IMR-90 (cell line): Measurements from ENCODE around the gene LIAS. TPM values are rescaled to one million over a fixed set of nuclear protein-coding genes. Genes with fewer than 3 reads are reported as not detected.

ENCODE experiments used
- ATAC-seq: fragments of 200-7000 bp; cut with Tn5 transposase; 2 replicates; pipeline ENCODE4 v1.9.1; 2020; ENCODE audit warnings: low read depth, mild to moderate bottlenecking, moderate library complexity
- BruUV-seq: library from RNA; stranded (reverse); fragments of 400-500 nt; replicated peaks from 2 replicates; lab custom pipeline; 2021; lab: Mats Ljungman, UMichigan
- CTCF ChIA-PET: fragments of 300-600 bp; formaldehyde crosslinking; extraction: SDS; loops from one replicate; lab custom pipeline; 2021; ENCODE audit warnings: antibody characterized with exemption; lab: Yijun Ruan, JAX
- POLR2A ChIA-PET: fragments of 300-600 bp; sonication (Branson Sonifier 250); formaldehyde crosslinking; loops from one replicate; lab custom pipeline; 2022; ENCODE audit warnings: antibody characterized with exemption; ENCODE audit not compliant: unreplicated experiment; lab: Charles Lee
- DNase-seq: peaks from one replicate; pipeline ENCODE4 v3.0.0; 2013
- H2AFZ ChIP-seq: replicated peaks from 2 replicates; pipeline ENCODE3; 2013; ENCODE audit warnings: low read length, mild to moderate bottlenecking; ENCODE audit not compliant: poor library complexity
- H2AK5ac ChIP-seq: 2 replicates; pipeline ENCODE4 v1.6.1; 2013; ENCODE audit warnings: low read depth, low read length, inconsistent platforms
- H2AK9ac ChIP-seq: replicated peaks from 2 replicates; pipeline ENCODE3; 2013; ENCODE audit warnings: mild to moderate bottlenecking, low read depth, low read length, moderate library complexity; ENCODE audit not compliant: poor library complexity
- H2BK120ac ChIP-seq: 2 replicates; pipeline ENCODE4 v1.6.1; 2013; ENCODE audit warnings: low read depth, low read length, inconsistent platforms
- H2BK15ac ChIP-seq: 3 replicates; pipeline ENCODE4 v1.6.1; 2013; ENCODE audit warnings: low read depth, low read length, inconsistent platforms
- H2BK20ac ChIP-seq: 2 replicates; pipeline ENCODE4 v1.6.1; 2013; ENCODE audit warnings: low read depth, mild to moderate bottlenecking, inconsistent platforms, low read length, moderate library complexity
- H2BK5ac ChIP-seq: 2 replicates; pipeline ENCODE4 v1.6.1; 2013; ENCODE audit warnings: mild to moderate bottlenecking, low read depth, low read length, inconsistent platforms; ENCODE audit not compliant: poor library complexity, severe bottlenecking
- H3K14ac ChIP-seq: replicated peaks from 2 replicates; pipeline ENCODE4 v1.6.1; 2013; ENCODE audit warnings: low read depth, low read length, inconsistent platforms
- H3K18ac ChIP-seq: 2 replicates; pipeline ENCODE4 v1.6.1; 2013; ENCODE audit warnings: low read depth, low read length, control low read depth
- H3K23ac ChIP-seq: 2 replicates; pipeline ENCODE4 v1.6.1; 2013; ENCODE audit warnings: low read depth, low read length, inconsistent platforms
- H3K27ac ChIP-seq: 2 replicates; pipeline ENCODE4 v1.5.1; 2013; ENCODE audit warnings: mild to moderate bottlenecking, control low read depth, low read length; ENCODE audit not compliant: insufficient read depth
- H3K27me3 ChIP-seq: 2 replicates; pipeline ENCODE4 v1.6.1; 2013; ENCODE audit warnings: low read length; ENCODE audit not compliant: control insufficient read depth, insufficient read depth
- H3K36me3 ChIP-seq: 2 replicates; pipeline ENCODE4 v1.6.1; 2013; ENCODE audit warnings: low read length, mixed read lengths; ENCODE audit not compliant: control insufficient read depth, insufficient read depth
- H3K4ac ChIP-seq: 2 replicates; pipeline ENCODE4 v1.6.1; 2013; ENCODE audit warnings: low read depth, low read length, inconsistent platforms
- H3K4me1 ChIP-seq: 2 replicates; pipeline ENCODE4 v1.6.1; 2013; ENCODE audit warnings: low read length, mixed read lengths; ENCODE audit not compliant: control insufficient read depth, insufficient read depth
- H3K4me2 ChIP-seq: 2 replicates; pipeline ENCODE4 v1.6.1; 2013; ENCODE audit warnings: low read depth, mild to moderate bottlenecking, control low read depth, low read length, moderate library complexity
- H3K4me3 ChIP-seq: 2 replicates; pipeline ENCODE4 v1.5.1; 2013; ENCODE audit warnings: low read depth, mild to moderate bottlenecking, control low read depth, low read length, moderate library complexity; ENCODE audit not compliant: insufficient read depth
- H3K56ac ChIP-seq: 2 replicates; pipeline ENCODE4 v1.6.1; 2013; ENCODE audit warnings: low read length, inconsistent platforms; ENCODE audit not compliant: insufficient read depth; ENCODE audit errors: extremely low read depth
- H3K79me1 ChIP-seq, 2 experiments: 2 replicates each; pipeline ENCODE4 v1.6.1; 2013; ENCODE audit warnings: low read length in 2 of 2, inconsistent platforms in 1 of 2, low read depth in 1 of 2
- H3K9ac ChIP-seq: 2 replicates; pipeline ENCODE4 v1.6.1; 2013; ENCODE audit warnings: low read depth, low read length, control low read depth
- H3K9me1 ChIP-seq: 2 replicates; pipeline ENCODE4 v1.6.1; 2013; ENCODE audit warnings: low read length, inconsistent platforms; ENCODE audit not compliant: insufficient read depth
- H3K9me3 ChIP-seq: 2 replicates; pipeline ENCODE4 v1.6.1; 2013; ENCODE audit warnings: low read length; ENCODE audit not compliant: control insufficient read depth, insufficient read depth
- H4K20me1 ChIP-seq: 2 replicates; pipeline ENCODE4 v1.6.1; 2013; ENCODE audit warnings: low read length, inconsistent platforms; ENCODE audit not compliant: insufficient read depth
- H4K5ac ChIP-seq: 2 replicates; pipeline ENCODE4 v1.6.1; 2013; ENCODE audit warnings: mild to moderate bottlenecking, low read depth, low read length, control low read depth
- H4K8ac ChIP-seq, 2 experiments: 2 replicates each; pipeline ENCODE4 v1.6.1; 2013; ENCODE audit warnings: low read depth in 2 of 2, low read length in 2 of 2, control low read depth in 1 of 2, inconsistent platforms in 1 of 2
- H4K91ac ChIP-seq: 2 replicates; pipeline ENCODE4 v1.6.1; 2013; ENCODE audit warnings: low read depth, low read length, inconsistent platforms; ENCODE audit not compliant: insufficient read depth
- BHLHE40 ChIP-seq: fragments of 150-350 bp; IDR thresholded peaks from 2 replicates; pipeline ENCODE4 v1.6.1; 2016; ENCODE audit warnings: mild to moderate bottlenecking, low read depth, low read length
- ELK1 ChIP-seq: fragments of 150-350 bp; IDR thresholded peaks from 2 replicates; pipeline ENCODE4 v1.6.1; 2016; ENCODE audit warnings: low read depth, mild to moderate bottlenecking, low read length, moderate library complexity, borderline replicate concordance
- FOS ChIP-seq: fragments of 150-350 bp; IDR thresholded peaks from 2 replicates; pipeline ENCODE4 v1.6.1; 2016; ENCODE audit warnings: low read depth, low read length
- RAD21 ChIP-seq: IDR thresholded peaks from 2 replicates; pipeline ENCODE4 v1.6.1; 2012; ENCODE audit warnings: low read length, improper control_type of control experiment
- RCOR1 ChIP-seq: IDR thresholded peaks from 2 replicates; pipeline ENCODE4 v1.6.1; 2012; ENCODE audit warnings: mild to moderate bottlenecking, low read length, improper control_type of control experiment; ENCODE audit not compliant: insufficient replicate concordance
- SMC3 ChIP-seq: fragments of 150-350 bp; IDR thresholded peaks from 2 replicates; pipeline ENCODE4 v1.6.1; 2016; ENCODE audit warnings: low read depth, mild to moderate bottlenecking, antibody characterized with exemption, low read length, moderate library complexity
- USF2 ChIP-seq: fragments of 150-350 bp; IDR thresholded peaks from 2 replicates; pipeline ENCODE4 v1.6.1; 2017; ENCODE audit warnings: mild to moderate bottlenecking, antibody characterized with exemption, low read length, low read depth
- WGBS, 2 experiments: methylation state at CpG; one replicate each; pipeline versions ENCODE4 v1.1.5 to v1.1.7; 2013; ENCODE audit warnings: missing lambda C conversion rate in 2 of 2; ENCODE audit not compliant: insufficient read length in 1 of 2; ENCODE audit errors: extremely low coverage in 2 of 2; 5-methylcytosine and 5-hydroxymethylcytosine counted together
- dilution Hi-C: fragments of 300-500 bp; cut with HindIII; formaldehyde crosslinking; loops from one replicate; pipeline ENCODE4 v1.14.3; 2018; ENCODE audit warnings: low sequenced_read_pairs; ENCODE audit not compliant: unreplicated experiment
- in situ Hi-C: fragments of 300-500 bp; cut with MboI; formaldehyde crosslinking; loops from 3 replicates; pipeline ENCODE4 v1.14.3; 2019; ENCODE audit warnings: low sequenced_read_pairs, inconsistent platforms, mixed read lengths
- intact Hi-C: fragments of 100-400 bp; cut with micrococcal nuclease; formaldehyde crosslinking; loops from 2 replicates; pipeline ENCODE4 v1.10.0; 2022
- polyA plus RNA-seq, 3 experiments: library from polyadenylated mRNA; depleted of rRNA; stranded (reverse); fragments of >200 nt; gene quantifications; 2 replicates each; pipeline ENCODE4 v1.2.3, GENCODE V29; 2012; ENCODE audit warnings: low replicate concordance in 1 of 3
- total RNA-seq: library from RNA; depleted of rRNA; stranded (reverse); fragments of >200 nt; gene quantifications from 2 replicates; pipeline ENCODE4 v1.2.3, GENCODE V29; 2012

Gene LIAS
- total and polyA plus RNA-seq, 2 of the 4 experiments (the other 2 are of a cell fraction), result 3.2 to 7.8 TPM

GRCh38 chr4:39472396-39472795, 13.5 kb downstream of the LIAS start:
- no peaks in the 10 kb centered on the region for H4K20me1 ChIP-seq
- no peak overlapping the region for H3K4me2 ChIP-seq
- ATAC-seq (no peak), DNase-seq (no peak)
- H2BK15ac ChIP-seq, result no peak overlapping the region
- dilution Hi-C loops (no loop called here), in situ Hi-C loops (no loop called here), intact Hi-C loops (no loop called here)
- no peak overlapping the region for H4K8ac ChIP-seq
- no peak overlapping the region for H3K23ac ChIP-seq
- peaks cover 3% of the 10 kb centered on the region; the same call in 1 of the 2 replicates for H3K36me3 ChIP-seq
- no TSS peak for BruUV-seq
- no peak overlapping the region for H4K5ac ChIP-seq
- ChIA-PET POLR2A (no interaction called here), CTCF (no interaction called here)
- H2BK20ac ChIP-seq, result no peak overlapping the region
- H3K56ac ChIP-seq, result no peak overlapping the region
- H2BK120ac ChIP-seq, result no peak overlapping the region
- H2AFZ ChIP-seq, result no peak overlapping the region
- no peaks in the 10 kb centered on the region for H3K27me3 ChIP-seq
- H3K4me3 ChIP-seq, result no peak overlapping the region
- no peak overlapping the region for H2AK5ac ChIP-seq
- no peak for TF ChIP-seq SMC3
- no peak for TF ChIP-seq FOS
- TF ChIP-seq RCOR1, result no peak
- TF ChIP-seq USF2, result no peak
- TF ChIP-seq BHLHE40, result no peak
- TF ChIP-seq ELK1, result no peak
- no peak for TF ChIP-seq RAD21
- H3K4ac ChIP-seq, result no peak overlapping the region
- H3K18ac ChIP-seq, result no peak overlapping the region
- no peaks in the 10 kb centered on the region for H3K9me1 ChIP-seq
- H3K79me1 ChIP-seq, result no peaks in the 10 kb centered on the region; a peak in 1 of 4 replicates
- H3K4me1 ChIP-seq, result no peaks in the 10 kb centered on the region
- H4K91ac ChIP-seq, result no peak overlapping the region
- WGBS, 2 experiments, result no CpG with 5 or more reads among the region's 3 CpGs
- H3K27ac ChIP-seq, result no peak overlapping the region
- no peaks in the 10 kb centered on the region for H3K9me3 ChIP-seq
- no peak overlapping the region for H2BK5ac ChIP-seq
- no peak overlapping the region for H3K14ac ChIP-seq
- no peak overlapping the region for H3K9ac ChIP-seq
- H2AK9ac ChIP-seq, result no peak overlapping the region
